Endometrial microvascular endothelial cells (primary cell): ENCODE results near the gene GPR37. TPM values are rescaled to one million over a fixed set of nuclear protein-coding genes. Genes with fewer than 3 reads are reported as not detected.

ENCODE experiments used
- total RNA-seq: library from RNA; depleted of rRNA; stranded (reverse); fragments of >200 nt; gene quantifications from one replicate; pipeline ENCODE4 v1.2.3, GENCODE V29; 2015; ENCODE audit errors: inconsistent ontology term

The GPR37 gene
- total RNA-seq, 1 donor from 2014 or later: 2.8 TPM

Other genes with a start within 250 kb of the GPR37 start
- gene POT1, start 164.0 kb upstream of the GPR37 start, total RNA-seq: 38.7 TPM